Thoracic aorta (tissue), 2 donors: ENCODE measurements around the gene JCAD. TPM values are rescaled to one million over a fixed set of nuclear protein-coding genes. Genes with fewer than 3 reads are reported as not detected.
A peak's percentile ranks its signal among the peaks of the same experiment; 100 is the strongest.

Source experiments
- ATAC-seq: fragments of 150-250 bp; one replicate; pipeline ENCODE4 v1.8.0; 2017; ENCODE audit warnings: low read depth; ENCODE audit not compliant: insufficient number of reproducible peaks, low FRiP score
- DNase-seq: peaks from one replicate; pipeline ENCODE4 v3.0.0-alpha.2; 2020; ENCODE audit warnings: low spot score
- H3K27ac ChIP-seq, 2 donors: fragments of 200-600 bp; sonication (generic); 1 replicate in 1 of 2; 2 replicates in 1 of 2; pipeline ENCODE4 v1.5.1; 2016; ENCODE audit warnings: mild to moderate bottlenecking in 2 of 2, moderate library complexity in 2 of 2
- H3K27me3 ChIP-seq: fragments of 200-600 bp; sonication (generic); replicated peaks from 2 replicates; pipeline ENCODE4 v1.6.0; 2016; ENCODE audit warnings: mild to moderate bottlenecking; ENCODE audit not compliant: insufficient read depth
- H3K36me3 ChIP-seq: fragments of 200-600 bp; sonication (generic); one replicate; pipeline ENCODE4 v1.5.1; 2016
- H3K4me1 ChIP-seq, 2 donors: fragments of 200-600 bp; sonication (generic); 1 replicate in 1 of 2; 2 replicates in 1 of 2; pipeline versions ENCODE4 v1.5.1 to v1.6.0; 2016; ENCODE audit warnings: low read depth in 2 of 2, mild to moderate bottlenecking in 1 of 2; ENCODE audit not compliant: control insufficient read depth in 1 of 2
- H3K4me3 ChIP-seq: fragments of 200-600 bp; sonication (generic); 2 replicates; pipeline ENCODE4 v1.5.1; 2016; ENCODE audit warnings: mild to moderate bottlenecking
- H3K9me3 ChIP-seq: fragments of 200-600 bp; sonication (generic); 2 replicates; pipeline ENCODE4 v1.5.1; 2016
- CTCF ChIP-seq: fragments of 200-600 bp; sonication (generic); IDR thresholded peaks from one replicate; pipeline ENCODE4 v1.5.1; 2019; ENCODE audit warnings: antibody characterized with exemption
- total RNA-seq, 2 donors: library from RNA; depleted of rRNA; stranded (reverse); fragments of >200 nt; gene quantifications; one replicate each; pipeline versions ENCODE4 v1.1.0 to v1.2.3, GENCODE V29; 2016

Gene JCAD
- total RNA-seq, 2 donors from 2014 or later = 46.3 to 103 TPM

DNA sequence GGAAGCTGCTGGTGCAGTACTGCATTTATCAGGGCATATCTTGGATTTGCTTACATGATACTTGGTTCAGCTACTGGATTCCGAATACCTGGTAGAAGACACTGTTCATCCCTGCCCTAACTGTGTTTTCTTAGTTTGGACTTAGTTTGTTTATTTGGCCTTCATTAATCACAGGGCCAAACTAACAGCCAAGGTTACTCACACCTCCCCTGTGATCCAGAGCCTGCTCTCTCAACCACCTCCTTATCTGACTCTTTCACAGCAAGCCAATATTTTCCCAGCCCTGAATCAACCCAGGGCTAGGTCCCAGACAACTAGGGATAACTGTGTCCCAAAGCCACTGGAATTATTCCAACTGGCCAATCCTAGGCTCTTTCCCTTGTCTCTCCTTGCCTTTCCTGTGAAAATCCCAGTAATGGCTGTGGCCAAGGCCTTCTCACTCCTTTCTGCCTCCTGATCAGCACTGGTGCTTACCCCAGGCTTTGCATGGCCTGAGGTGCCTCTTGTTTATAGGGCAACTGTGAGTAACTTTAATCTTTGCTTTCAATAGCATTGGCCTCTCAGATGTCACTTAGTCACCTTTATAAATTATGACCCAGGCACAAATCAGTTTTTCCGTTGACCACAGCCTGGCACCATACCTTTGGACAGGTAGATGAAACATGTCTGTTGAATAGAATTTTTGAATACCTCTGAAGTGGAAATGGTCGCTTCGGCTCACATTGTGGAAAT lies 9.3 kb upstream of the JCAD start:
- DNase-seq (no peak), ATAC-seq (no peak)
- Histone ChIP-seq H3K36me3 (no peaks in the 10 kb centered on the region), H3K9me3 (no peaks in the 10 kb centered on the region), H3K4me1 (no peaks in the 10 kb centered on the region), H3K27me3 (no peaks in the 10 kb centered on the region), H3K4me3 (no peak overlapping the region), H3K27ac (no peak overlapping the region)
- TF ChIP-seq CTCF = no peak

DNA sequence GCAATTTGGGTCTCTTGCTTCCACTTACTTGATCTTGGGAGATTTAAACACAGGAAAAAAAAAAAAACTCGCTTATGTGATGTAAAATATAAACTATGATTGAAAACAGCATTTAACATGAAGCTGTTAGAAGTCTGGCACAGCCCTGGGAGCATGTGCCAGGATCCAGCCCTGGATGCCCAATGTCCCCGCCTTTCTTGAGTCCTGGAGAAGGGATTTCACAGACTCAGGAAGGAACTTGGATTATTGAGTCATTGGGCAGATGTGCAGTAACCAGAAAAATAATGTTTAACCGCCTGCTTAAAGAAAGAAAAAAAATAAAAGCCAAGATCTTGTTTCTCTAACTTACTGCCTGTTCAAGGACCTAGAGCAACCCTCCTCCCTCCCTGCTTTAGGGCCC lies 3.7 kb upstream of the JCAD start:
- ATAC-seq (no peak), DNase-seq (no peak)
- TF ChIP-seq CTCF = no peak
- no peak overlapping the region for H3K4me3 ChIP-seq
- peaks cover 4 to 19% of the 10 kb centered on the region in 2 donors for H3K4me1 ChIP-seq
- H3K27ac ChIP-seq = no peak overlapping the region
- no peaks in the 10 kb centered on the region for H3K27me3 ChIP-seq
- no peaks in the 10 kb centered on the region for H3K9me3 ChIP-seq
- no peaks in the 10 kb centered on the region for H3K36me3 ChIP-seq

- no peak overlapping the region for H3K4me3 ChIP-seq
- ATAC-seq (no peak), DNase-seq (no peak)
- no peaks in the 10 kb centered on the region for H3K9me3 ChIP-seq
- no peak for TF ChIP-seq CTCF
- no peaks in the 10 kb centered on the region for H3K36me3 ChIP-seq
- no peak overlapping the region for H3K27ac ChIP-seq
- peaks cover 4 to 20% of the 10 kb centered on the region in 2 donors for H3K4me1 ChIP-seq
- no peaks in the 10 kb centered on the region for H3K27me3 ChIP-seq
Observed at GRCh38 chr10:30062582-30062981, 3.2 kb upstream of the JCAD start.

GRCh38 chr10:30062090-30062489 lies 2.7 kb upstream of the JCAD start:
- DNase-seq = no peak
- ATAC-seq = no peak
- Histone ChIP-seq H3K27ac (no peak overlapping the region), H3K9me3 (no peaks in the 10 kb centered on the region), H3K27me3 (no peaks in the 10 kb centered on the region), H3K36me3 (no peaks in the 10 kb centered on the region), H3K4me1 (peaks cover 4 to 25% of the 10 kb centered on the region in 2 donors), H3K4me3 (no peak overlapping the region)
- TF ChIP-seq CTCF = no peak

DNA sequence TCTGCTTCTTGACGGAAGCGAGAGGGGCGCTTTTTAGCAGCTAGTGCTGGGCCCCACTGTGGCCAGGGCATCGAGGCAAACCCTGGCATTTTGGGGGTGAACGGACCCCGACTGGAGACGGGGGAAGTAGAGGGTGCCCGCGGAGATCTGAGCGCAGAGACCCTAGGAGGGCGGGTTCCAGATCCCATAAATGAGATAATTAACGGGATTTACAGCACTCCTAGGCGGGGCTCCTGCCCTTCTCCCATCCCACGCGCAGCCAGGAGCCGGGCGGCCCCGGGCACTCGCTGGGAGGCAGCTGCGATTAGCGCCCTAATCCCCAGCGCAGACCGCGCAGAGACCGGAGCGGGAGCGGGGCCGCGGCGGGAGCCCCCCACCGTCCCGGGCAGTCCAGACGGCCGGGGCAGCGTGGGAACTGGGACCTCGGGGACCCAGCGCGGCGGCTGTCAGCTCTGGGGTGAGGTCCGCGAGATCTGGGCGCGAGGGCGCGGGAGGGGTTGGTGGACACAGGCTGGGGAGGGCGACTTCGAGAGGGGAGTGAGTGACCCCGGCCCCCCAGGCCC lies 735 bp downstream of the JCAD start:
- Histone ChIP-seq H3K27ac (peak overlapping the region; percentile 55 to 89), H3K36me3 (no peaks in the 10 kb centered on the region), H3K9me3 (no peaks in the 10 kb centered on the region), H3K27me3 (no peaks in the 10 kb centered on the region), H3K4me3 (peak overlapping the region; percentile 90), H3K4me1 (peaks cover 19 to 50% of the 10 kb centered on the region in 2 donors)
- ATAC-seq = no peak
- no peak for DNase-seq
- TF ChIP-seq CTCF = no peak
